HG03066 (cell line): ENCODE results near the gene SH3RF3.

Experiments
- ATAC-seq: cut with Tn5 transposase; IDR thresholded peaks from one replicate; pipeline ENCODE4 v1.9.1; 2021; ENCODE audit warnings: low read depth; ENCODE audit not compliant: unreplicated experiment

Gene SH3RF3

GRCh38 chr2:109422071-109422757 is 293.2 kb downstream of the SH3RF3 start:
- no peak for ATAC-seq

- no peak for ATAC-seq
Measured at GRCh38 chr2:109422758-109423500, 293.9 kb downstream of the SH3RF3 start.

DNA sequence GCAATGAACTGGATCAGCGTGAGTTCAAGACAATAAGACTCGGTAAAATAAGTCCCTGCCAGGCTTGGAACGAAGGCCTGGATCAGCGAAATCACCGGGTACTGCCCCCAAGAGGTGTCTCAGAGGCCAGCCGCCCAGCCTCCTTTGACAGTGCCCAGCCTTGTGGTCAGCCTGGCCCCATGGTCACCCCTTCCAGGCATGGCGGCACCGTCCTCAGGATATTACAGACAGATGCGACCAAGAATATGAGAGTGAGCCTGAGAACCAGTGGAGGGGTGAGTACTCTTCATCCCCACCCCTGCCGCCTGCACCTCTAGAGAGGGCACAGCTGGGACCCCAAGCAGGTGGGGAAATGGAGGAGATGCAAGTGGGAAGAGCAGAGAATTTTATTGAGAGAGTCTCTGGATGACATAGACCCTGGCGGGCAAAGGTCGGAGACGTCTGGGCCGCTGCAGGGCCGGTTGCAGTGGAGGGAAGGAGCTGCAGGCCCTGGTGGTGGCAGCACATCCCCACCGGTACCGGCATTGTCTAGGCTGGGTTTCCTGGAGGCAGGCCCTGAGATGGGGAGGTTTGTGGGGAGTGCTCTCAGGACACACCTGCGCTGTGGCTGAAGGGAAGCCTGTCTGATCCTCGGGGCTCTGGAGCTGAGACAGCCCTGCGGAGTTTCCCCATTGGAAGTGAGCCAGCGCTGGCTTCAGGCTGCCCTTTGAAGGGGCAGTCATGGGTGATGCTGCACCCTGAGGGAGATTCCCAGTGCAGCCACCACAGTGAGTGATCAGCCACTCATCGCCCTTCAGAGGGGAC is 294.8 kb downstream of the SH3RF3 start:
- no peak for ATAC-seq

- no peak for ATAC-seq
Measured at GRCh38 chr2:109425411-109425810, 296.4 kb downstream of the SH3RF3 start.

GRCh38 chr2:109427661-109428091 is 298.7 kb downstream of the SH3RF3 start:
- ATAC-seq: no peak

GRCh38 chr2:109428281-109428680 is 299.3 kb downstream of the SH3RF3 start:
- no peak for ATAC-seq

DNA sequence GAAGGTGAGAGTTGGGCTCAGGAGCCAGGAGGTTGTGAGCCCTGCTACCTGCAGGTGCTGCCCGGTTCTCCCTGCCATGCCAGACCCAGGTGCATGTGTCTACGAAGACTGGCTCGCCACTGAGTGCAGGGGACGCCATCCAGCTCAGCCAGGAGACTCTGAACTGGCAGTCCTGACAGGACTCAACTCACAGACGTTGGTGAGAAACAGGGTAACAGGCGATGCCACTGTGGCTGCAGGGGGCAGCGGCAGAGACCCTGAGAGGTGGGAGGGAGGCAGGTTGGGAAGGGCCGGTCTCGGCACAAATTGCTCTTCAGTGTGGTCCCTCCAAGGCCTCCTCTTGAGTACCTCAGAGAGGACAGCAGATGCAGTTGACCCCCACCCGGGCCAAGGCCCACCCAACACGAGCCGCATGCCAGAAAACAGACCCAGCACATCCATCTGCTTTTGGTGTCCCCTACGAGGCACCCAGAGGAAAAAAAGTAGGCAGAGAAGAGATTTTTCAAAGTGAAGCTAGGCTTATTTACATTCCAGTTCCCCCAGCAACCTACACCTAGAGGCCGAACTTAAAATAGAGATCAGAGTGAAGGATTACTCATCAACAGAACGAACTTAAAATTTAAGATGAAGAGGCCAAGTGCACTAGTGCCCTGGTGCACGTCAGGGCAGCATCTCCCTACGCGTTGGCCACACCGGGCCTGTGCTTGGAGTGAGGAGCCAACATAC is 300.0 kb downstream of the SH3RF3 start:
- ATAC-seq: no peak

- ATAC-seq: no peak
Measured at GRCh38 chr2:109429567-109430328, 300.7 kb downstream of the SH3RF3 start.

- no peak for ATAC-seq
Measured at GRCh38 chr2:109430329-109430636, 301.3 kb downstream of the SH3RF3 start.

DNA sequence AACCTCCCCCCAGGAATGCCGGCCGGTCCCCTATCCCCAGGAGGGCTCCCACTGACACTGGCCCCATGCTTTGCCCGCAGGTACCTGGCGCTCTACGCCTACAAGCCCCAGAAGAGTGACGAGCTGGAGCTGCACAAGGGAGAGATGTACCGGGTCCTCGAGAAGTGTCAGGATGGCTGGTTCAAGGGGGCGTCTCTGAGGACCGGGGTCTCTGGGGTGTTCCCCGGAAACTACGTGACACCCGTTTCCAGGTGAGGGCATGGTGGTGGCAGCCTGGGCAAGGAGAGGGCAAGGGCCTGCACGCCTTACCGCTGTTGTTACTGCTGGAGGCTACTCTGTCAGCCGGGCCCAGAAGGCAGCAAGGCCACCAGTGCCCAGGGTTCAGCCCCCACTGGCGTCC is 303.4 kb downstream of the SH3RF3 start:
- ATAC-seq: no peak

DNA sequence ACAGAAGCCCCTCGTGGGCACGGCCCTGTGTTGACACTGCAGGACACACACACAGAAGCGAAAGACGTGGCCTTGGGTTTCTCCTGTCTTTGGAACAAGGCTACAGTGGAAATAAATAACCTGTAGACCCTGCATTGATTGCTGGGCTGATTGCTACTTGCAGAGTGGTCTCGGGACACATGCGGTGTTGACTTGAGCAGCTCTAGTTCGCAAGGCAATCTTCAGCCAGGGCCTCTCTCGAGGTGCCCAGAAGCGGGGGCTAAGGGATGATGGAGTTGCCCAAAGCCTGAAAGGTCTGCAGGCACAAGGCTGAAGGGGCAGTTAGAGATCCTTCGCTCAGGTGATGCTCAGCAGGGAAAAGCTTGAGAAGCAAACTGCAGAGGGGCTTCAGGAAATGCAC is 304.5 kb downstream of the SH3RF3 start:
- no peak for ATAC-seq

DNA sequence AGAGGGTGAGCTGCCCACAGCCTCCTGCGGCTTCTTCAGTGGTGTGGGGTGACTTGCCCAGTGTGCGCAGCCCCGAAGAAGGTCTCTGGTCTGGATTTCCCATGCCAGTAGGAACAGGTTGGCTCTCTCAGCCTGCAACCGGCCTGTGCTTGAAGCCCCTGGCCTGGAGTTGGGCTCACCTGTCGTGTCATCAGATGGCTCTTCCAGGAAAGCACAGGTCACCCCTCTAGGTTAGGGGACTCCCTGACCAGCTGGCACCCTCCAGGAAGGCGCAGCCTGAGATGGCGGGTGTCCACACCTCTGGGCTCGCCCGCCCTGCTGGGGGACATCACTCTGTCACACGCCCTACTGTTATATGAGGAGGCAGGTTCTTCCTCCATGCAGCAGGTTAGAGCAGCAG is 304.9 kb downstream of the SH3RF3 start:
- ATAC-seq: no peak

- no peak for ATAC-seq
Measured at GRCh38 chr2:109434351-109434750, 305.3 kb downstream of the SH3RF3 start.

DNA sequence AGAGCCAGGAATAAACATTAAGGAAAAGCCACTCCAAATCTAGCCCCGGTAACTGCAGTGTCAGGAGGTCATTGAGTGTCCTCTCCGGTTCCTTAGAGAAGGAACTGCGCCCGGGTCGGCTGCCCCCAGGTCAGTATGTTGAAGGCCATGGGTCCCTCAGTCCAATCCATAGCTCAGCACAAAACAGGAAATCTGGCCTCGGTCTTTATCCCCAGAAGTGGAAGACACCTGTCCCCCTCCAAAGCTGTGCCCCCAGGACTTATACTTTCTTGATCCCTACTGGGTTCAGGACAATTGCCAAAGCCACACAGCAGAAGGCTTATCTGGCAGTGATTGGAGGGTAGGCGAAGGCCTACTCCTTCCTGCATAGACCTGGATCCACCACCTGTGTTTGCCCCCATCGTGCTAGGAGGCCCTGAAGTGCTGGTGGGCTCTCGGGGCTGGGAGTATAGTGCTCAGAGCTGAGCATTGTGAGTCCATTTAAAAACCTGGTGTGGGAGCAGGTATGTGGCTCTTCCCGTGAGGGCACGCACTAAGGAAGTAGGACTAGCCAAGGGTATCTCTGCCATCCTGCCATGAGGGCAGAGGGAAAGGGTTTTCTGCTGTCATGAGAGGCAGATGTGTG is 306.2 kb downstream of the SH3RF3 start:
- no peak for ATAC-seq

- ATAC-seq: no peak
Measured at GRCh38 chr2:109435901-109436598, 307.0 kb downstream of the SH3RF3 start.

- no peak for ATAC-seq
Measured at GRCh38 chr2:109436610-109437225, 307.7 kb downstream of the SH3RF3 start.

GRCh38 chr2:109437325-109438090 is 308.5 kb downstream of the SH3RF3 start:
- no peak for ATAC-seq

DNA sequence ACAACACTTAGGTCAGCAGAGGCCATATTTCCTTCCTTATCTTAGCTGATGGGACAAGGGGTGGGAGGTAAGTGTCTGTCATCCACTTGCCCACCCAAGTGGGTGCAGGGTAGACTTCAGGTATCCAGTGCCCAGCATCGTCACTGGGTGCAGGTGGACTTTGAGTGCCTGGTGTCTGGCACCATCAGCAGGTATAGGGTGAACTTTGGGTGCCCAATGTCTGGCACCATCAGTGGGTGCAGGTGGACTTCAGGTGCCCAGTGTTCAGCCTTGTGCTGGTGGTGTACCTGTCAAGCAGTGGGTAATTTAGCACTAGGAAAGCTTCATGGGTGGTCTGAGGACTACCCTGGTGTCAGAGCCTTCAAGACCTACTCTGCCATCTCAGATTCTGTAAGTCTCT is 309.1 kb downstream of the SH3RF3 start:
- ATAC-seq: no peak
